ENCODE measurements around the gene INTS11.

DNA sequence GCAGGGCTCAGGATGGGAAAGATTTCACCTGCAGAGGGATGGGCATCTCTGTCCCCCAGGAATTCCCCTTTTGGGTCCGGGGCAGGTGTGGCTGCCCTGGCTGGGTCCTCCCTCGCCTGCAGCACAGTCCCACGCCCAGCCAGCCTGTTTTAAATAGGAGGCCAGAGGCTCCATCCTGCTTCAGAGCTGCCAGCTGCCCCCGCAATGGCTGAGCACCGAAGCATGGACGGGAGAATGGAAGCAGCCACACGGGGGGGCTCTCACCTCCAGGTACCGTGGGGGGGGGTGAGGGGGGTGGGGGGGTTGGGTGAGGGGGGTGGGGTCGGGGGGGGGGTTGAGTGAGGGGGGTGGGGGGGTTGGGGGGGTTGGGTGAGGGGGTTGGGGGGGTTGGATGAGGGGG lies 40.6 kb downstream of the INTS11 start:
- TF ChIP-seq, protein P1, sequence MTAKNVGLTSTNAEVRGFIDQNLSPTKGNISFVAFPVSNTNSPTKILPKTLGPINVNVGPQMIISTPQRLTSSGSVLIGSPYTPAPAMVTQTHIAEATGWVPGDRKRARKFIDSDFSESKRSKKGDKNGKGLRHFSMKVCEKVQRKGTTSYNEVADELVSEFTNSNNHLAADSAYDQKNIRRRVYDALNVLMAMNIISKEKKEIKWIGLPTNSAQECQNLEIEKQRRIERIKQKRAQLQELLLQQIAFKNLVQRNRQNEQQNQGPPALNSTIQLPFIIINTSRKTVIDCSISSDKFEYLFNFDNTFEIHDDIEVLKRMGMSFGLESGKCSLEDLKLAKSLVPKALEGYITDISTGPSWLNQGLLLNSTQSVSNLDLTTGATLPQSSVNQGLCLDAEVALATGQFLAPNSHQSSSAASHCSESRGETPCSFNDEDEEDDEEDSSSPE (CRISPR knock-in tag; IDR thresholded peaks at IDR 0.05) = no peak
- no peak for TF ChIP-seq ZNF143 (CRISPR knock-in tag; IDR thresholded peaks at IDR 0.05)
